Thyroid gland (tissue), 4 donors: ENCODE results near the gene RRP12. TPM values are rescaled to one million over a fixed set of nuclear protein-coding genes. Genes with fewer than 3 reads are reported as not detected.
"Not testable (repeated sequence)": the region's sequence is repeated elsewhere in the genome, so short reads cannot be mapped to it uniquely, and the experiment has no call there.

ENCODE experiments used
- DNase-seq, 2 donors: peaks; one replicate each; pipeline ENCODE4 v3.0.0-alpha.2; 2019
- H3K27ac ChIP-seq, 3 donors: fragments of 200-600 bp; sonication (generic); 1 replicate in 2 of 3; 2 replicates in 1 of 3; pipeline ENCODE4 v1.5.1; 2016 to 2019; ENCODE audit warnings: mild to moderate bottlenecking in 1 of 3, moderate library complexity in 1 of 3
- H3K27me3 ChIP-seq: fragments of 200-600 bp; sonication (generic); one replicate; pipeline ENCODE4 v1.5.1; 2019
- H3K36me3 ChIP-seq, 2 donors: fragments of 200-600 bp; sonication (generic); one replicate each; pipeline ENCODE4 v1.5.1; 2016 to 2019
- H3K4me1 ChIP-seq, 2 donors: fragments of 200-600 bp; sonication (generic); one replicate each; pipeline ENCODE4 v1.5.1; 2017 to 2019
- H3K4me3 ChIP-seq, 3 donors: fragments of 200-600 bp; sonication (generic); replicated peaks in 1 of 3; 1 replicate in 2 of 3; 2 replicates in 1 of 3; pipeline ENCODE4 v1.5.1; 2016; ENCODE audit warnings: mild to moderate bottlenecking in 1 of 3
- H3K9me3 ChIP-seq: fragments of 200-600 bp; sonication (generic); one replicate; pipeline ENCODE4 v1.5.1; 2017
- POLR2A ChIP-seq, 2 donors: fragments of 450-650 bp; IDR thresholded peaks; one replicate each; pipeline ENCODE4 v1.6.1; 2017; ENCODE audit warnings: antibody characterized with exemption in 2 of 2, mild to moderate bottlenecking in 2 of 2, moderate library complexity in 1 of 2
- WGBS, 2 donors: methylation state at CpG; one replicate each; pipeline ENCODE4 v1.1.5; 2017; 5-methylcytosine and 5-hydroxymethylcytosine counted together
- intact Hi-C: fragments of 100-400 bp; cut with DNase I; formaldehyde crosslinking; loops from one replicate; pipeline ENCODE4 v1.15.1; 2023
- total RNA-seq, 4 donors: library from RNA; depleted of rRNA; stranded (reverse); fragments of >200 nt; gene quantifications; one replicate each; pipeline ENCODE4 v1.2.3, GENCODE V29; 2016
- TF ChIP-seq, protein P1 (sequence below), 6 experiments: fragments of 200-600 bp in 3 of 6; fragments of 450-650 bp in 3 of 6; sonication (generic) in 3 of 6; IDR thresholded peaks; one replicate each; pipeline ENCODE4 v1.5.1; 2016 to 2019; ENCODE audit warnings: antibody characterized with exemption in 6 of 6, mild to moderate bottlenecking in 2 of 6, inconsistent platforms in 1 of 6, moderate library complexity in 1 of 6

The RRP12 gene
- total RNA-seq, 4 donors from 2014 or later: 8.3 to 27.4 (median 15.0) TPM

DNA sequence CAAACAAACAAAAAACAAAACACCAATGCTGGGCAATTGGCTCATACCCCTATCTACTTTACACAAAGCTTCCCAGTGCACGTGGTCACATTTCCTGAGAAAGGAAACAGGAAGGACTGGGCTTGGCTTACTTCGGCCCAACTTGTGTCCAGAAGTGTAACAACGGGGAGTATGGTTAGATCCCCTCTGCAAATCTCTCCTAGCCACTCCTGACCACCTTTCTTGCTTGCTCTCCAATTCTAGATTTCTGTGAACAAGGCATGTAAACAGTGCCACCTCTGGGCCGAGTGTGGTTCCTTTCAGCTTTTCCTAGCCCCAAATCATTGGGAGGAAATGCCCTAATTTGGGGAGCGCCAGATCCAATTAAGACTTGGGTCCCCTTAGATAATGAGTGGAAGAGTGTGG, 45.6 kb downstream of the RRP12 start:
- Histone ChIP-seq H3K9me3 (no peaks in the 10 kb centered on the region), H3K4me1 (peaks cover 0 to 5% of the 10 kb centered on the region in 2 donors), H3K36me3 (peaks cover 5 to 8% of the 10 kb centered on the region in 2 donors), H3K27ac (peak overlapping the region in 1 of 3 donors; percentile 23), H3K27me3 (no peaks in the 10 kb centered on the region), H3K4me3 (no peak overlapping the region)
- TF ChIP-seq POLR2A (IDR thresholded peaks at IDR 0.05): no peak
- TF ChIP-seq, protein P1, sequence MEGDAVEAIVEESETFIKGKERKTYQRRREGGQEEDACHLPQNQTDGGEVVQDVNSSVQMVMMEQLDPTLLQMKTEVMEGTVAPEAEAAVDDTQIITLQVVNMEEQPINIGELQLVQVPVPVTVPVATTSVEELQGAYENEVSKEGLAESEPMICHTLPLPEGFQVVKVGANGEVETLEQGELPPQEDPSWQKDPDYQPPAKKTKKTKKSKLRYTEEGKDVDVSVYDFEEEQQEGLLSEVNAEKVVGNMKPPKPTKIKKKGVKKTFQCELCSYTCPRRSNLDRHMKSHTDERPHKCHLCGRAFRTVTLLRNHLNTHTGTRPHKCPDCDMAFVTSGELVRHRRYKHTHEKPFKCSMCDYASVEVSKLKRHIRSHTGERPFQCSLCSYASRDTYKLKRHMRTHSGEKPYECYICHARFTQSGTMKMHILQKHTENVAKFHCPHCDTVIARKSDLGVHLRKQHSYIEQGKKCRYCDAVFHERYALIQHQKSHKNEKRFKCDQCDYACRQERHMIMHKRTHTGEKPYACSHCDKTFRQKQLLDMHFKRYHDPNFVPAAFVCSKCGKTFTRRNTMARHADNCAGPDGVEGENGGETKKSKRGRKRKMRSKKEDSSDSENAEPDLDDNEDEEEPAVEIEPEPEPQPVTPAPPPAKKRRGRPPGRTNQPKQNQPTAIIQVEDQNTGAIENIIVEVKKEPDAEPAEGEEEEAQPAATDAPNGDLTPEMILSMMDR (IDR thresholded peaks at IDR 0.05): peak in 4 of 6 experiments; percentile 24 to 43 (median 32)
- WGBS, 2 donors: 66 to 74% methylated on average over 5 of the region's 5 CpGs
- intact Hi-C loops: no loop called here
- peak; percentile 19 to 24 for DNase-seq

DNA sequence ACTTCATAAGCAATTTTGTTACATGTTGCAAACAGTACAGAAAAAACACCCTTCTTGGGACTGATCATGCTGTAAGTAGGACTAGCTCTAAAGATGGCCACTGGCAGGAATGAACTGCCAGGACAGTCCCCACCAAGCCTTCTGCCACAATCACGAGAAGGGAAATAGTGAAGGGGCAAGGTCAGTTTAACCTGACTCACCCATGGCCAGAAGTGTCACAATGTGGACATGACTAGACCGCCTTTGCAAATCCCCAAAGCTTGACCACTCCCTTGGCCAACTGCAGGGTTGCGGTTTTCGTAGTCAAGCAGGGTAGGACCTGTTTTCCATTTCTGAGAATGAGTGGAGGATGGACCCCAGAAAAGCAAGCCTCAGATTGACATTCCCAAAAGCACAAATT, 47.2 kb downstream of the RRP12 start:
- H3K9me3 ChIP-seq: no peaks in the 10 kb centered on the region
- no peak for TF ChIP-seq POLR2A (IDR thresholded peaks at IDR 0.05)
- TF ChIP-seq, protein P1 (IDR thresholded peaks at IDR 0.05): no peak
- H3K27me3 ChIP-seq: no peaks in the 10 kb centered on the region
- 94 to 99% methylated on average over 4 of the region's 4 CpGs for WGBS, 2 donors
- H3K27ac ChIP-seq: no peak overlapping the region
- H3K4me3 ChIP-seq: no peak overlapping the region
- DNase-seq: no peak
- intact Hi-C loops: no loop called here
- peaks cover 0 to 8% of the 10 kb centered on the region in 2 donors for H3K36me3 ChIP-seq
- H3K4me1 ChIP-seq: peaks cover 0 to 5% of the 10 kb centered on the region in 2 donors

DNA sequence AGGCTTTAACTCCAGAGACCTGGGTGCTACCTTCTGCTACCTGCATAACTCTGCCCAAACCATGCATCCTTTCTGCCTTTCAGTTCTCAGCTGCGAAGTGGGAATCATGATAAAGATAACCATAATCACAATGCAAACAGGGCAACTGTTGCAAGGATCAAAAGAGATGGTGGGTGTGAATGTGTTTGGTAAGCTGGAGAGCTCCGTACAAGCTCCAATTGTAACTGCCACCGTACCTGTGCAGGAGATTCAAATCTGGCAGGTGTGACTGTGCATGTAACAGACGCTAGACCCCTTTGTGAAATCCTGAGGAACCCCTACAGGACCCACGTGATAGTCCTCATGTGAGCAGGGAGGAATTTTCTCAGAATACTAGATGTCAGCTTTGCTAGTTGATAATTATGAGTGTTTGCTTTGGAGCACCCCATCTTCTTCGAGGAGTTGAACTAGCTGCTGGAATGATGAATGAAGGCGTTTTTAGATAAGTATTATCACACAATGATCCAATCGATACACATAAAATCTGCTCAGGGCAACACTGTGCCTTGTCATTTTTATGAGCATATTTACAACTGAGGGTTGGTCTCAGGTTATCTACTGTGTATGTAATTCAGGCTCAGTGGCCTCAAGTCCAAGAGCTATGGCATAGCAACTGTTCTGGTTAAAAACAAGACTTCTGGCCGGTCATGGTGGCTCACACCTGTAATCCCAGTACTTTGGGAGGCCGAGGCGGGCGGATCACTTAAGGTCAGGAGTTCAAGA, 51.2 kb downstream of the RRP12 start:
- intact Hi-C loops: no loop called here
- no peak overlapping the region for H3K27ac ChIP-seq
- DNase-seq: no peak
- no peaks in the 10 kb centered on the region for H3K4me1 ChIP-seq
- H3K36me3 ChIP-seq: no peaks in the 10 kb centered on the region
- H3K27me3 ChIP-seq: no peaks in the 10 kb centered on the region
- H3K4me3 ChIP-seq: no peak overlapping the region
- TF ChIP-seq, protein P1 (IDR thresholded peaks at IDR 0.05): no peak
- TF ChIP-seq POLR2A (IDR thresholded peaks at IDR 0.05): no peak
- H3K9me3 ChIP-seq: no peaks in the 10 kb centered on the region
- 91 to 93% methylated on average over 10 to 12 of the region's 12 CpGs for WGBS, 2 donors

DNA sequence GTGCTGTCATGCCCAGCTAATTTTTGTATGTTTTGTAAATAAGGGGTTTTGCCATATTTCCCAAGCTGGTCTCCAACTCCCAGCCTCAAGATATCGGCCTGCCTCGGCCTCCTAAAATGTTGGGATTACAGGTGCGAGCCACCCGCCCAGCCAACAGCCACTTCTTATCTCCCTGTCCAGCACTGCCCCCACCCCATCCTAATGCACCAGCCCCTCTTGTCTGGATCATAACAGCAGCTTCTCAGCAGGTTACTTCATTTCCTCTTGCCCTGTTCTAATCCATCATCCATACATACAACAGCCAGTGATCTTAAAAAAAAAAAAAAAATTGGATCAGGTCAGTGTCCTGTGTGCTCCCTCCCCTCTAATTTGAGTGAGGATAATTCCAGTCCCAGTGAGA, 53.8 kb downstream of the RRP12 start:
- intact Hi-C loops: no loop called here
- Histone ChIP-seq H3K9me3 (no peaks in the 10 kb centered on the region), H3K27ac (no peak overlapping the region), H3K4me1 (no peaks in the 10 kb centered on the region), H3K36me3 (no peaks in the 10 kb centered on the region), H3K4me3 (no peak overlapping the region), H3K27me3 (no peaks in the 10 kb centered on the region)
- no peak for TF ChIP-seq POLR2A (IDR thresholded peaks at IDR 0.05)
- TF ChIP-seq, protein P1 (IDR thresholded peaks at IDR 0.05): no peak
- no peak for DNase-seq
- 97 to 98% methylated on average over 4 of the region's 4 CpGs for WGBS, 2 donors

DNA sequence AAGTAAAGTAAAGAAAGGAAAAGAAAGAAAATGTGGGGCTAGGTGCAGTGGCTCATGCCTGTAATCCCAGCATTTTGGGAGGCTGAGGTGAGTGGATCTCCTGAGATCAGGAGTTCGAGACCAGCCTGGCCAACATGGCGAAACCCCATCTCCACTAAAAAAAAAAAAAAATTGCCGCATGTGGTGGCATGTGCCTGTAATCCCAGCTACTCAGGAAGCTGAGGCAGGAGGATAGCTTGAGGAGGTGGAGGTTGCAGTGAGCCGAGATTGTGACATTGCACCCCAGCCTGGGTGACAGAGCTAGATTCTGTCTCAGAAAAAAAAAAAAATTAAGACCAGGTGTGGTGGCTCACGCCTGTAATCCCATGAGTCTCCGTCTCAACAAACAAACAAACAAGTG, 57.5 kb downstream of the RRP12 start:
- intact Hi-C loops, H3K36me3 ChIP-seq, DNase-seq, H3K27ac ChIP-seq, H3K4me3 ChIP-seq, H3K27me3 ChIP-seq, H3K4me1 ChIP-seq, H3K9me3 ChIP-seq: not testable (repeated sequence)
- 90 to 91% methylated on average over 6 of the region's 6 CpGs for WGBS, 2 donors
